HG03342 (cell line): ENCODE measurements around the gene REL.
"Not testable (repeated sequence)": the region's sequence is repeated elsewhere in the genome, so short reads cannot be mapped to it uniquely, and the experiment has no call there.

Experiments
- ATAC-seq: cut with Tn5 transposase; IDR thresholded peaks from one replicate; pipeline ENCODE4 v1.9.1; 2021; ENCODE audit warnings: mild to moderate bottlenecking, moderate library complexity; ENCODE audit not compliant: unreplicated experiment

The REL gene

DNA sequence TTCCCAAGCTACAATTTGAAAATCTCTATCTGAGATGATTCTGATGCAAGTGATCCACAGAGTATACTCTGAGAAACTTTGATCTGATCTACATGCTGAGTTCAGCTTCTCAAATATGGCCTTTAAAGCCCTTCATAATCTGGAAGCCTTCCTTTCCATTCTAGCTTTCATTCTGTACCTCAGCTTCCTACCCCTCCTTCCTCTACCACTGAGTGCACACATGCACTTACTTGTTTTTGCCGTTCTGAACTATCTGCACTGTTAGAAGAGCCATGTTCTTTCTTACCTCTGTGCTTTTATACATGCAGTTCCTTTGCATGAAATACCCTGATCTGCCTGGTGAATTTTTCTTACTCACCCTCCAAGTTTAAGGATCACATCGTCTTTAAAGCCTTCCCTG, 25.0 kb downstream of the REL start:
- no peak for ATAC-seq

- no peak for ATAC-seq
These were observed 26.0 kb downstream of the REL start for GRCh38 chr2:60907329-60907728.

GRCh38 chr2:60925994-60926740, 44.8 kb downstream of the REL start:
- ATAC-seq: no peak

GRCh38 chr2:60926741-60927552, 45.6 kb downstream of the REL start:
- ATAC-seq: no peak

DNA sequence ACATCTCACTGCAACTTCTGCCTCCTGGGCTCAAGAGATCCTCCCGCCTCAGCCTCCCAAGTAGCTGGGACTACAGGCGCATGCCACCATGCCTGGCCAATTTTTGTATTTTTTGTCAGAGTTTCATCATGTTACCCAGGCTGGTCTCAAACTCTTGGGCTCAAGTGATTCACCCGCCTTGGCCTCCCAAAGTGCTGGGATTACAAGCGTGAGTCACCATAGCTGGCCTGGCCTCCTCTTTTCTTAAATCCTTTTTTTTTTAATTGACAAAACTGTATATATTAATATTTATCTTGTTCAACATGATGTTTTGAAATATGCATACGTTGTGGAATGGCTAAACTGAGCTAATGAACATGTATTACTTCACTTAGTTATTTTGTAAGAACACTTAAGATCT, 50.7 kb downstream of the REL start:
- not testable (repeated sequence) for ATAC-seq

DNA sequence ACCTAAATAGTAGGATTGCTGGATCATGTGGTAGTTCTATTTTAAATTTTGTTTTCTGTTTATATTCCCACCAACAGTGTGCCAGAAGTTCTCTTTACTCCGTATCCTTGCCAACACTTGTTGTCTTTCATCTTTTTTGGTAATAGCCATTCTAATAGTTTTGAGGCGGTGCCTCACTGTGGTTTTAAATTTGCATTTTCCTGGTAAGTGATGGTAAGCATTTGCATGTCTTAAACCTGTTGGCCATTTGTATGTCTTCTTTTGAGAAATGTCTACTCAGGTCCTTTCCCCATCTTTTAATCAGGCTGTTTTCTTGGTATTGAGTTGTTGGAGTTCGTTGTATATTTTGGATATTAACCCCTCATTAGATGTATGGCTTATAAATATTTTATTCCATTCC, 51.6 kb downstream of the REL start:
- no peak for ATAC-seq

DNA sequence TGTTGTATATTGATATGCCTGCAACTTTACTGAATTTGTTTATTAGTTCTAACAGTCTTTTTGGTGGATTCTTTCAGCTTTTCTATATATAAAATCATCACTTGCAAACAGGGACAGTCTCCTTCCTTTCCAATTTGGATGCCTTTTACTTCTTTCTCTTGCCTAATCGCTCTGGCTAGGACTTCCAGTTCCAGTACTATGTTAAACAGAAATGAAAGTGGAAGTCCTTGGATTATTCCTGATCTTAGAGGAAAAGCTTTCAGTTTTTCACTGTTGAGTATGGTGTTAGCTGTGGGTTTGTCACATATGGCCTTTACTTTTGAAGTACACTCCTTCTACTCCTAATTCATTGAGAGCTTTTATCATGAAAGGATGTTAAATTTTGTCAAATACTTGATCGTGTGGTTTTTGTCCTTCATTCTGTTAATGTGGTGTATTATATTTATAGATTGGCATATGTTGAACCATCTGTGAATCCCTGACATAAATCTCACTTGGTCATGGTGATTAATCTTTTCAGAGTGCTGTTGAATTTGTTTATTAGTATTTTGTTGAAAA, 52.9 kb downstream of the REL start:
- no peak for ATAC-seq

DNA sequence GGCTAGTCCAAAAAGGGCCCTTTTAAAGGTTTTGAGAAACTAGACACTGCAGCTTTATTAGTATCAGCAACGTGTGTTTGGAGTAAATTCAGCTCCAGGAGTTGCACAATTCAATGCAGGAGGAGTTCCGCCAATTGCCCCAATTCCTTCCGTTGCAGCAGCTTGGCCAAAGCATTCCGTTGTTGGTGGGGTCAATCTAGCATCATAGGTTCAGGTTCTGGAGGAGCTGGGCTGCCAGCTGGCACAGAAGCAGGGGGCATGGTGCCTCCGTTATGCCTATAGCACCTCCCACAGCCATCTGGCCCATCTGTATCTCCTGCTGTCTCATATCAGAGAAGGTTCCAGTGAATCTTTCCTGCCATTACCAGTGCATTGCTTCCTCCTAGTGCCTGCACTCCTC, 55.4 kb downstream of the REL start:
- ATAC-seq: no peak

GRCh38 chr2:60938301-60938700, 56.9 kb downstream of the REL start:
- ATAC-seq: no peak

DNA sequence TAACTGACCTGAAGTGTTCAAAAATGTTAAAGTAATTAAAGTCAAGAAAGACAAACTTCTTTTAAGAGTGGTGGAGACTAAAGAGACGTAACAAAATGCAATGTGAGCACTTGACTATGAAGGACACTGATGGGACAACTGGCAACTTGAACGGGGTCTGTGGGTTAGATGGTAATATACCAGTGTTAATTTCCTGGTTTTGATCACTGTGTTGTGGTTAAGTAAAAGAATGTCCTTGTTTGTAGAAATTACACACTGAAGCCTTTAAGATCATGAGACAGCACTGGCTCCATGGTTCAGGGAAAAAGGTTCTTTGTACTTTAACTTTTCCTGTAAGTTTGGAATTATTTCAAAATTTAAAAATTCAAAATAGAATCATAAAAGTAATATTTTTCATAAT, 58.2 kb downstream of the REL start:
- no peak for ATAC-seq

GRCh38 chr2:60945341-60945740, 64.0 kb downstream of the REL start:
- no peak for ATAC-seq

DNA sequence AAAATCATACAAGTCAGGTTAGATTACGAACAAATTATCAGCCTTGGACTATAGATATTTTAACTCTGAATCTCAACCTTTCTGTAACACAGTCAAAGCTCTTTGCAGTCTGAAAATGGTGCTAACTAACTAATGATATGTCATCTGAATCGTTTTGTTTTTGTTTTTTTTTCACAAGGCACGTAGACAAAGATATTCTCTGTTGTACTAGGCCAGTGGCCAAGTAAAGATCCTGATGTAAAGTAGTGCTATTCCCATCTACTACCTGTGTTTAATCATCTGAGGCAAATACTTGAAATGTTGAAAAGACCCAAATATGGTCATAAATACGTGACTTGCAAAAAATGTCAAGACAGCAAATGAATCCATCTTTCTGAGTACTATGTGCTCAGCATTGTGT, 65.7 kb downstream of the REL start:
- ATAC-seq: no peak

GRCh38 chr2:60948161-60948560, 66.8 kb downstream of the REL start:
- no peak for ATAC-seq

DNA sequence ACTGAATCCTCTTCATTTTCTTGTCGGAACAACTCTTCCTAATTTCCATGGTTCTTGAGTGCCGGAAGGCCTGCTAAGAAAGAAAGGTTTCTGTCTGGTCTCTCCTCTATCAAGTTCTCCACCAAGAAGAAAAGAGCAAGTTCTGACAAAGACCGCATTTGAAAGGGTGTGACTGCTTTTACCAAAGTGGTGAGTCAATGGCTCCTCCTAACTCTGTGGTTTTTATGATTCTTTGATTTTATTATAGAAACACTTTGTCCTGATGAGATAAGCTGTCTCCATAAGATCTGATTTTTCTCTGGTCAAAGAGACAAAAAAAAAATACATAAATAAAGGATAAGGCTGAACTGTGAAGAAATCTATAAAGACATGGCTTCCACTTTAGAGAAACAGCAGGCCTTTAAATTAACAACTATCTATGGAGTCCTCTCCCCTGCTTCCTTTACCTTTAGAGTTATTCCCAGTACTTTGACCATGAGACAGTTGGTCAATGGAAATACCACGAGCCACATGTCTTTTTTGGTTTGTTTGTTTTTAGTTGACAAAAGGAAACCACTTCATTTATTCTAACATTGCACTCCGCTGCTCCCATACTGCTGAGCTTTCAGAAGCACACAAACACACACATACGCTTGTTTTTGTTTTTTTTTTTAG, 67.7 kb downstream of the REL start:
- no peak for ATAC-seq

GRCh38 chr2:60954139-60954538, 72.8 kb downstream of the REL start:
- no peak for ATAC-seq

- no peak for ATAC-seq
These were observed 75.8 kb downstream of the REL start for GRCh38 chr2:60957224-60957623.

DNA sequence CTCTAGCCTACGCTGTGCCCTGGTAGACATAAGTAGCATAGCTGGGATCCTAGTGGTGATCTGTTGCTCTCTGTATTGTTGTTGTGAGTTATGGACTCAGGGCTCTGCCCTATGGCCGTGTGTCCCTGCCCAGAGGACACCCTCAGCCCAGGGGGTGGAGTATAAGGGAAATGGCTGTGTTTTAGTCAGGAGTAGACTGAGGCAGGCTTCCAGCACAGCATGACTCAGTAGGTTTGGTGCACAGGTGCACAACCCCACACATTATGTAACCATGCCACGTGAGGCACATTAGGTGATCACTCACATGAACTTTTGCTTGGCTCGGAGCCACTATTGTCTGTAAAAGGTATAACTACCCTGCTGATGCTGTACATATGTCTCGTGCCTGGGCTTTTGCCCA, 76.3 kb downstream of the REL start:
- ATAC-seq: no peak

GRCh38 chr2:60958361-60958760, 77.0 kb downstream of the REL start:
- no peak for ATAC-seq

- no peak for ATAC-seq
These were observed 77.4 kb downstream of the REL start for GRCh38 chr2:60958800-60959199.

- ATAC-seq: no peak
These were observed 78.1 kb downstream of the REL start for GRCh38 chr2:60959501-60959900.

GRCh38 chr2:60960706-60961105, 79.3 kb downstream of the REL start:
- no peak for ATAC-seq

GRCh38 chr2:60961457-60961856, 80.1 kb downstream of the REL start:
- no peak for ATAC-seq
